H1 (cell line): ENCODE data around the gene CPNE5. TPM values are rescaled to one million over a fixed set of nuclear protein-coding genes. Genes with fewer than 3 reads are reported as not detected.

Experiments
- CTCF ChIA-PET: fragments of 300-600 bp; sonication (Branson Sonifier 250); formaldehyde crosslinking; loops from one replicate; lab custom pipeline; 2021; ENCODE audit not compliant: partially characterized antibody; lab: Charles Lee
- POLR2A ChIA-PET: fragments of 300-600 bp; sonication (Branson Sonifier 250); formaldehyde crosslinking; loops from one replicate; lab custom pipeline; 2021; ENCODE audit warnings: inconsistent platforms; ENCODE audit not compliant: partially characterized antibody; lab: Charles Lee
- DNase-seq, 2 experiments: peaks; one replicate each; pipeline versions ENCODE4 v3.0.0 to v3.0.0-alpha.2; 2010 to 2022; ENCODE audit warnings: low spot score in 2 of 2, low read depth in 1 of 2, mixed read lengths in 1 of 2
- FAIRE-seq: peaks from 2 replicates; lab custom pipeline; 2011; peaks lifted over from hg19 to GRCh38; lab: Jason Lieb, UNC
- H2AFZ ChIP-seq: 2 replicates; pipeline ENCODE4 v1.8.1; 2012; ENCODE audit warnings: low read length, inconsistent platforms
- H2AK5ac ChIP-seq: 2 replicates; pipeline ENCODE4 v1.6.1; 2013; ENCODE audit warnings: low read depth, low read length
- H2BK120ac ChIP-seq: replicated peaks from 2 replicates; pipeline ENCODE3; 2013; ENCODE audit warnings: low read depth, low read length, inconsistent platforms
- H2BK12ac ChIP-seq: 2 replicates; pipeline ENCODE4 v1.6.1; 2013; ENCODE audit warnings: low read depth, low read length
- H2BK15ac ChIP-seq: 2 replicates; pipeline ENCODE4 v1.6.1; 2013; ENCODE audit warnings: low read length
- H2BK20ac ChIP-seq: 2 replicates; pipeline ENCODE4 v1.6.1; 2013; ENCODE audit warnings: low read length
- H2BK5ac ChIP-seq: 2 replicates; pipeline ENCODE4 v1.6.1; 2013; ENCODE audit warnings: low read depth, low read length
- H3K14ac ChIP-seq: 2 replicates; pipeline ENCODE4 v1.6.1; 2013; ENCODE audit warnings: inconsistent platforms; ENCODE audit not compliant: insufficient read length
- H3K18ac ChIP-seq: 2 replicates; pipeline ENCODE4 v1.6.1; 2013; ENCODE audit warnings: low read length; ENCODE audit errors: extremely low read depth
- H3K23ac ChIP-seq: 2 replicates; pipeline ENCODE4 v1.6.1; 2013; ENCODE audit warnings: inconsistent platforms; ENCODE audit not compliant: insufficient read length
- H3K23me2 ChIP-seq: 2 replicates; pipeline ENCODE4 v1.6.1; 2013; ENCODE audit warnings: low read depth, low read length
- H3K27ac ChIP-seq: 2 replicates; pipeline ENCODE4 v1.6.1; 2011; ENCODE audit warnings: low read depth, low read length, inconsistent platforms
- H3K27me3 ChIP-seq, 4 experiments: replicated peaks in 1 of 4; 1 replicate in 1 of 4; 2 replicates in 3 of 4; pipeline versions ENCODE4 v1.6.1 to v1.8.1; 2011 to 2013; ENCODE audit warnings: low read length in 3 of 4, mild to moderate bottlenecking in 3 of 4, inconsistent platforms in 2 of 4, mixed read lengths in 2 of 4, moderate library complexity in 1 of 4; ENCODE audit not compliant: control insufficient read depth in 3 of 4, insufficient read depth in 3 of 4; ENCODE audit errors: extremely low read depth in 1 of 4
- H3K36me3 ChIP-seq, 4 experiments: 2 replicates each; pipeline versions ENCODE4 v1.6.1 to v1.8.1; 2011 to 2013; ENCODE audit warnings: mild to moderate bottlenecking in 4 of 4, low read length in 3 of 4, moderate library complexity in 2 of 4, control low read depth in 1 of 4, inconsistent platforms in 1 of 4; ENCODE audit not compliant: insufficient read depth in 4 of 4, control insufficient read depth in 2 of 4
- H3K4ac ChIP-seq: replicated peaks from 2 replicates; pipeline ENCODE3; 2013; ENCODE audit warnings: low read length, low read depth, mixed read lengths, inconsistent platforms; ENCODE audit not compliant: insufficient read length
- H3K4me1 ChIP-seq, 4 experiments: replicated peaks in 1 of 4; 1 replicate in 1 of 4; 2 replicates in 3 of 4; pipeline versions ENCODE4 v1.6.1 to v1.8.1; 2011 to 2013; ENCODE audit warnings: low read length in 3 of 4, inconsistent platforms in 2 of 4, mixed read lengths in 1 of 4; ENCODE audit not compliant: insufficient read depth in 4 of 4, control insufficient read depth in 3 of 4
- H3K4me2 ChIP-seq, 2 experiments: 2 replicates each; pipeline versions ENCODE4 v1.6.1 to v1.8.1; 2011 to 2013; ENCODE audit warnings: low read depth in 2 of 2, low read length in 2 of 2, control low read depth in 1 of 2, inconsistent platforms in 1 of 2, mild to moderate bottlenecking in 1 of 2; ENCODE audit not compliant: insufficient read depth in 1 of 2
- H3K4me3 ChIP-seq, 4 experiments: fragments of 200-600, 300-600 bp in 1 of 4; sonication (generic), shearing (Covaris generic), sonication (Bioruptor Twin) in 1 of 4; 2 replicates each; pipeline versions ENCODE4 v1.5.1 to v1.8.1; 2011 to 2016; ENCODE audit warnings: low read length in 4 of 4, low read depth in 3 of 4, control low read depth in 2 of 4, inconsistent platforms in 2 of 4, mild to moderate bottlenecking in 2 of 4, mixed read lengths in 1 of 4, moderate library complexity in 1 of 4; ENCODE audit not compliant: insufficient read depth in 2 of 4; ENCODE audit errors: extremely low read depth in 1 of 4
- H3K56ac ChIP-seq: replicated peaks from 2 replicates; pipeline ENCODE3; 2013; ENCODE audit warnings: low read depth, mild to moderate bottlenecking, mixed read lengths, low read length, inconsistent platforms; ENCODE audit not compliant: insufficient read length
- H3K79me1 ChIP-seq: 2 replicates; pipeline ENCODE4 v1.6.1; 2013; ENCODE audit warnings: low read depth, low read length, control low read depth
- H3K79me2 ChIP-seq, 2 experiments: 2 replicates each; pipeline versions ENCODE4 v1.6.1 to v1.8.1; 2012 to 2013; ENCODE audit warnings: low read length in 2 of 2, mild to moderate bottlenecking in 2 of 2, inconsistent platforms in 1 of 2; ENCODE audit not compliant: insufficient read depth in 2 of 2, control insufficient read depth in 1 of 2
- H3K9ac ChIP-seq, 4 experiments: replicated peaks in 1 of 4; 1 replicate in 1 of 4; 2 replicates in 3 of 4; pipeline versions ENCODE4 v1.6.1 to v1.8.1; 2011 to 2013; ENCODE audit warnings: low read depth in 3 of 4, low read length in 3 of 4, control low read depth in 2 of 4, mild to moderate bottlenecking in 2 of 4, moderate library complexity in 2 of 4, inconsistent platforms in 1 of 4; ENCODE audit errors: extremely low read depth in 1 of 4
- H3K9me3 ChIP-seq, 2 experiments: 2 replicates each; pipeline versions ENCODE4 v1.6.1 to v1.8.1; 2012 to 2013; ENCODE audit warnings: mild to moderate bottlenecking in 2 of 2, moderate library complexity in 2 of 2, control low read depth in 1 of 2, inconsistent platforms in 1 of 2, low read depth in 1 of 2, low read length in 1 of 2, mixed read lengths in 1 of 2; ENCODE audit not compliant: insufficient read depth in 2 of 2
- H4K20me1 ChIP-seq, 2 experiments: replicated peaks in 1 of 2; 2 replicates each; pipeline versions ENCODE3 to v1.8.1; 2011 to 2013; ENCODE audit warnings: inconsistent platforms in 2 of 2, low read length in 2 of 2, mild to moderate bottlenecking in 1 of 2; ENCODE audit not compliant: insufficient read depth in 2 of 2, control insufficient read depth in 1 of 2
- H4K5ac ChIP-seq: 2 replicates; pipeline ENCODE4 v1.6.1; 2013; ENCODE audit warnings: low read length, low read depth, mixed read lengths, inconsistent platforms; ENCODE audit not compliant: insufficient read length
- H4K8ac ChIP-seq: 2 replicates; pipeline ENCODE4 v1.8.0; 2013; ENCODE audit warnings: mild to moderate bottlenecking, moderate library complexity, low read length, inconsistent platforms; ENCODE audit not compliant: insufficient read depth; ENCODE audit errors: extremely low read depth
- H4K91ac ChIP-seq: replicated peaks from 2 replicates; pipeline ENCODE3; 2013; ENCODE audit warnings: low read length, mixed read lengths, inconsistent platforms; ENCODE audit not compliant: insufficient read length
- CREB1 ChIP-seq: IDR thresholded peaks from 2 replicates; pipeline ENCODE4 v1.6.1; 2012; ENCODE audit warnings: inconsistent platforms
- MAFK ChIP-seq: IDR thresholded peaks from 2 replicates; pipeline ENCODE4 v1.6.1; 2012; ENCODE audit warnings: low read depth, mild to moderate bottlenecking, improper control_type of control experiment, low read length
- SIX5 ChIP-seq: IDR thresholded peaks from 2 replicates; pipeline ENCODE4 v1.6.1; 2011; ENCODE audit warnings: mild to moderate bottlenecking, low read depth, low read length
- SP2 ChIP-seq: IDR thresholded peaks from 2 replicates; pipeline ENCODE4 v1.6.1; 2012; ENCODE audit warnings: mild to moderate bottlenecking, low read length, inconsistent platforms
- SRF ChIP-seq: IDR thresholded peaks from 2 replicates; pipeline ENCODE4 v1.6.1; 2011; ENCODE audit warnings: mild to moderate bottlenecking, low read depth, low read length, moderate library complexity
- YY1 ChIP-seq: IDR thresholded peaks from 2 replicates; pipeline ENCODE4 v1.6.1; 2011; ENCODE audit warnings: low read depth, mild to moderate bottlenecking, low read length
- WGBS, 2 experiments: shearing (Covaris generic) in 1 of 2; methylation state at CpG; one replicate each; pipeline versions ENCODE4 v1.1.6 to v1.1.7; 2013 to 2015; ENCODE audit warnings: low lambda C conversion rate in 2 of 2, mixed read lengths in 2 of 2, inconsistent platforms in 1 of 2, low coverage in 1 of 2, missing lambda C conversion rate in 1 of 2; ENCODE audit not compliant: insufficient replicate concordance in 2 of 2, insufficient coverage in 1 of 2, insufficient read length in 1 of 2; ENCODE audit errors: extremely low coverage in 1 of 2, missing lambda C conversion rate in 1 of 2; 5-methylcytosine and 5-hydroxymethylcytosine counted together
- polyA plus RNA-seq, 7 experiments: library from polyadenylated mRNA; depleted of rRNA in 3 of 7; stranded (reverse) in 5 of 7; unstranded in 2 of 7; fragments of >200 nt in 5 of 7; fragments of 200-250 nt in 2 of 7; gene quantifications; 1 replicate in 5 of 7; 2 replicates in 1 of 7; 4 replicates in 1 of 7; pipeline versions ENCODE4 v1.2.1 to v1.2.3, GENCODE V29; 2011 to 2013; ENCODE audit warnings: missing spikeins in 2 of 7, mixed read lengths in 2 of 7
- total RNA-seq: library from RNA; stranded (reverse); fragmentation: NEBNext Ultra II Directional; extraction: Animal tissue kit (Norgen Biotek cat#: 25700); gene quantifications from 2 replicates; pipeline ENCODE4 v1.2.1, GENCODE V29; 2021

The CPNE5 gene
- total and polyA plus RNA-seq, 2 of the 8 experiments (the other 6 are each of a cell fraction or from before 2014, with no cell fraction given) = 0.88 to 1.8 TPM

DNA sequence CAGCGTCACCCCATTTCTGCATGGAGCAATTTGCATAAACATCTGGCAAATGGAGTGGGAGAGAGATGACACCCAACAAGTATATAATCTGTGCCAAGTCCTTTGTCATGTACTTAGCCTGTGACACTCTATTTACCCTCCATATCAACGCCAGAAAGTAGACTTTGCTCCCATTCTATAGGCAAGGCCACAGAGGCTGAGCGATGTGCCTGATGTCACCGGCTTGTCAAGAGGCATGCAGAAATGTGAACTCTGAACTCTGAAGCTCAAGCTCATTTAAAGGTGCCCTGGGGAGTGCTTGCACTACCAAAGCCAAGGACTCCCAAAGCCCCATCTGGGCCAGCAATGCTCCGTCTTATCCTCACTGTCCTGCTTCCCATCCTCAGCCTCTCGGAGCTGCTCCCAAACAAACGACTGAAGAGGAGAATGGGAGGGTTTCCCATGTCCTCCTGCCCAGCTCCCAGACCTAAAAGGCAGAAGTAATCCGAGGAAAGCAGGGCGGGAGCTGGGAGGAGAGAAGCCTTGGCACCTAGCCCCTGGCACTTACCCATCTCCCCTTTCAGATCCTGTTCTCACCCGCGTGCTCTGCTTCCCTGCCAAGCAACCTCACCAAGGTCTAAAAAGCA is 9.2 kb downstream of the CPNE5 start:
- Histone ChIP-seq H3K56ac (no peak overlapping the region), H2AFZ (no peak overlapping the region), H3K4me3 (no peak overlapping the region), H3K36me3 (no peaks in the 10 kb centered on the region), H3K14ac (no peak overlapping the region), H4K20me1 (no peaks in the 10 kb centered on the region), H2BK15ac (no peak overlapping the region), H3K4me2 (no peak overlapping the region), H3K27me3 (no peaks in the 10 kb centered on the region; a peak in 1 of 7 replicates), H3K18ac (no peak overlapping the region), H3K79me2 (no peaks in the 10 kb centered on the region), H2AK5ac (no peak overlapping the region), H2BK20ac (no peak overlapping the region), H2BK12ac (no peak overlapping the region), H3K9ac (no peak overlapping the region), H3K9me3 (no peaks in the 10 kb centered on the region), H3K4me1 (peaks cover 0 to 3% (median 1%) of the 10 kb centered on the region in 4 experiments; a peak in 2 of 7 replicates), H4K8ac (no peak overlapping the region), H3K79me1 (no peaks in the 10 kb centered on the region; the same call in 1 of the 2 replicates), H2BK5ac (no peak overlapping the region), H4K91ac (no peak overlapping the region), H3K23me2 (no peaks in the 10 kb centered on the region), H4K5ac (no peak overlapping the region), H2BK120ac (no peak overlapping the region), H3K4ac (no peak overlapping the region), H3K27ac (no peak overlapping the region), H3K23ac (no peak overlapping the region)
- 75% methylated on average over 11 of the region's 11 CpGs; no CpG with 5 or more reads in 1 of the 2 experiments for WGBS, 2 experiments
- ChIA-PET POLR2A (interaction anchor here (0.8 to 1.1 kb wide), 2 partner anchors 11 to 44 kb away, joined by 3 to 4 read pairs; partner anchors contain the start of gene PPIL1), CTCF (interaction anchor here (0.8 to 14.1 kb wide), 8 partner anchors 10 to 95 kb away, joined by 3 to 121 read pairs (median 6); no protein-coding TSS in a partner anchor)
- DNase-seq (no peak), FAIRE-seq (no peak)
- TF ChIP-seq SRF (no peak), SIX5 (no peak), SP2 (no peak), MAFK (no peak), YY1 (no peak), CREB1 (no peak)
